ENCODE measurements around the gene SPTBN1. TPM values are rescaled to one million over a fixed set of nuclear protein-coding genes. Genes with fewer than 3 reads are reported as not detected.

The SPTBN1 gene
- total RNA-seq, 1 donor, result 200 TPM

DNA sequence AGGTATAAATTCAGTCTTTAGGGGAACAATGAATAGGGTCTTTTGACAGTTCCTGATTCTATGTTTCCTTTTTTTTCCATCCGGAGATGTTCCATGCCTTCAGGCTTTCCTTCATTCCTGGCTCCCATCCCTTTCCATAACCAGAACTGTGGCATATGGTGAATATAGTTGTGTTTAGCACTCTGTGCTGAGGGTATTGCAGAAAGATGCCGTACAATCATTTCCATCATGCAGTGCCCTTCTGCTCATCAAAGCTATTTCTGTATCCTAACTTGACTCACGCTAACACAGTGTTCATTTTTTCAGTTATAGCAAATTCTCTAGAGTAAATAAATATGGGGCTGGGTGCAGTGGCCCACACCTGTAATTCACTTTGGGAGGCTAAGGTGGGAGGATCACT is 135.4 kb downstream of the SPTBN1 start:
- no peak overlapping the region for H3K4me3 ChIP-seq (ENCODE audit: low read depth, low read length)
- TF ChIP-seq, protein P1, sequence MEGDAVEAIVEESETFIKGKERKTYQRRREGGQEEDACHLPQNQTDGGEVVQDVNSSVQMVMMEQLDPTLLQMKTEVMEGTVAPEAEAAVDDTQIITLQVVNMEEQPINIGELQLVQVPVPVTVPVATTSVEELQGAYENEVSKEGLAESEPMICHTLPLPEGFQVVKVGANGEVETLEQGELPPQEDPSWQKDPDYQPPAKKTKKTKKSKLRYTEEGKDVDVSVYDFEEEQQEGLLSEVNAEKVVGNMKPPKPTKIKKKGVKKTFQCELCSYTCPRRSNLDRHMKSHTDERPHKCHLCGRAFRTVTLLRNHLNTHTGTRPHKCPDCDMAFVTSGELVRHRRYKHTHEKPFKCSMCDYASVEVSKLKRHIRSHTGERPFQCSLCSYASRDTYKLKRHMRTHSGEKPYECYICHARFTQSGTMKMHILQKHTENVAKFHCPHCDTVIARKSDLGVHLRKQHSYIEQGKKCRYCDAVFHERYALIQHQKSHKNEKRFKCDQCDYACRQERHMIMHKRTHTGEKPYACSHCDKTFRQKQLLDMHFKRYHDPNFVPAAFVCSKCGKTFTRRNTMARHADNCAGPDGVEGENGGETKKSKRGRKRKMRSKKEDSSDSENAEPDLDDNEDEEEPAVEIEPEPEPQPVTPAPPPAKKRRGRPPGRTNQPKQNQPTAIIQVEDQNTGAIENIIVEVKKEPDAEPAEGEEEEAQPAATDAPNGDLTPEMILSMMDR (IDR thresholded peaks at IDR 0.05; ENCODE audit: insufficient read depth, low read depth, low read length), result no peak
- no peak for DNase-seq (ENCODE audit: low read depth)

DNA sequence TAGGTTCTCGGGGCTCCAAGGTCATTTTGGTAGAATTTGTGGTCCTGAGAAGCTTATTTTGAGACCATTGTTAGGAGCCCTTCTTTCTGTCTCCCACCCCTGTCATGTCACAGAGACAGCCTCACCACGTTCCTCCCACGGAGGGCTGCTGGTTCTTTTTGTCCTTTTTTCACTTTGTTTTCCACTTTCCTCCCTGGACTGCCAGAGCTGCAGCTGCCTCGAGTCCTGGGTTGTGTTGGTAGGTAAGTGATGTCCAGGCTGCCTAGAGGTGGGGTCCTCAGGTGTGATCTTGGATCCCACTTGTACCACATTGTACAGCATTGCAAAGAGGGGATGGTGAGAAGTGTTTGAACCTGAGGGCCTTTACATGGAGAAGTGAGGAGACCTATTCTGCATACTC is 137.1 kb downstream of the SPTBN1 start:
- no peak for DNase-seq (ENCODE audit: low read depth)
- TF ChIP-seq, protein P1 (IDR thresholded peaks at IDR 0.05; ENCODE audit: insufficient read depth, low read depth, low read length), result no peak
- H3K4me3 ChIP-seq (ENCODE audit: low read depth, low read length), result no peak overlapping the region

DNA sequence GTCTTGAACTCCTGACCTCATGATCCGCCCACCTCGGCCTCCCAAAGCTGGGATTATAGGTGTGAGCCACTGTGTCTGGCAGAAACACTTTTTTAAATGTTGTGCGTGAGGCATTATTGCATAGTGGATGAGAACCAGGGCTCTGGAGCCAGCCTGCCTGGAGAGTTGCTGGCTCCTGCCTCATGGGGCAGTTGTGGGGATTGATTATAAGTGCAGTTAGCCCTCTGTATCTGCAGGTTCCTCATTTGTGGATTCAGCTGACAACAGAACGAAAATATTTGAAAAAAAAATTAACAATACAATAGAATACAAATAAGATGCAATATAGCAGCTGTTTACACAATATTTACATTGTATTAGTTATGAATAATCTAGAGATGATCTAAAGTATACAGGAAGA is 137.9 kb downstream of the SPTBN1 start:
- TF ChIP-seq, protein P1 (IDR thresholded peaks at IDR 0.05; ENCODE audit: insufficient read depth, low read depth, low read length), result no peak
- no peak overlapping the region for H3K4me3 ChIP-seq (ENCODE audit: low read depth, low read length)
- no peak for DNase-seq (ENCODE audit: low read depth)

DNA sequence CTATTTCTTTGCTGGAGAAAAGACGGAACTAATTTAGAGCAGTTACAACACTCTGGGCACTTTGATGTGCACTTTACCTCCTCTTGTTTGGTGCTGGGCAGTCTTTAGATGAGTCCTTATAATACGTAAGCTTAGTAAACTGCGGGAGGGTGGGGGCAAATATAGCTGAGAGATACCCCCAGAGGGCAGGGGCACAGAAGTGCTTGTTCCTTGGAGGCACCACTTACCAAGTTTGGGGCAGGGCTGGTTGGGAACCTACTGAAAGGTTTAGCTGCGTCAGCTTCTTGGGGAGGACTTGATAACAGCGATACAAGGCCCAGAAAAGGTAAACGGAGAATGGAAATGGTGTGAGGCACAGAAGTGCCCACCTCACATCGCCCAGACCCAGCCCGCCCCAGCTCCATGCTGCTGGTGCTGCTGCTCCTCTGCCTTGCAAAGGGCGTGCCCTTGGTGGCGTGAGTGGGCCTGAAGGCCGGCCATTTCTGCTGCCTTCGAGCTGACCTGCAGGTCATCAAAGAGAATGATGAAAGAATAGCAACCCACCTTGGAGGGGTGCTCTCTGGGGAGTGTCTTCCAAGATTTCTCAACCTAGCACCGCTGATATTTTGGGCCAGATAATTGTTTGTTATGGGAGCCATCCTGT is 139.2 kb downstream of the SPTBN1 start:
- DNase-seq (ENCODE audit: low read depth), result no peak
- TF ChIP-seq, protein P1 (IDR thresholded peaks at IDR 0.05; ENCODE audit: insufficient read depth, low read depth, low read length), result no peak
- H3K4me3 ChIP-seq (ENCODE audit: low read depth, low read length), result no peak overlapping the region

DNA sequence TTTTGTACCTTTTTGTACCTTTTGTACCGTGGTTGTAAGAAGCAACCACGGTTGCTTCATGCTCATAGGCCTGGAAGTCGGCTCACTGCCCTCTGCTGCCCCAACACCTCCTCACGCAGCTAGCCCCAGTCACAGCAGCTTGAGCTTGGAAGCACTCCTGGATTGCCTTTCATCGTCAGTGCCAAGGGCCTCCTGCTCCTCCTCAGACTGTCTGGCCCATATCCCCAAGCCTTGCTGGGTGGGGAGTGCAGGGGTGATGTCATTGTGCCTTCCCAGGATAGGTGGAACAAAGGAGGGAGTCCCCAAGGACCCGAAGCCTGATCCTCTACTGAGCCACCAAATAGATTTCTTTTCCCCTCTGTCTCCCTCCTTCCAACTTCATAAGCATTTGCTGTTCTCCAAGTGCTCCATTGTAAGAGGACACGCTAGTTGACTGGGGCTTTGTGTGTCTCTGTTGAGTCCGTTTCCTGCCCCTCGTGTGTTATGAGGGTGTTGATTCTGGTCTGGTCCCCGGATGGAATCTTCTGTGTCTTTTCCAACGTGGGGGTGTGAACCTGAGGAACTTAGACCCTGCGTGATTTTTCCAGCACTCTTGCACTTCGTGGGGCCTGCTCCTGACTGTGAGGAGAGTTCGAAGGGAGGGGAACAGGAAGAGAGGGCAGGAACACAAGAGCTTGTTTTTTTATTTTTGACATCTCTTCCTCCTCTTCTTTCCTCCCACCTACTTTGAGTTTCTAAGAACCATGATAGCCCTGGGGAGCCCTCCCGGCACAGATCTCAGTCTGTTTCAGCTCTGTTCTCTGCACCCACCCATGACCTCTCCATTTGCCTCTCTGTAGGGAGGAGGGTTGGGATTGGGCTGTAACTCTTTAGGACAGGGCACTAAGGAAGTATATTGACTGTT is 140.1 kb downstream of the SPTBN1 start:
- H3K4me3 ChIP-seq (ENCODE audit: low read depth, low read length), result no peak overlapping the region
- TF ChIP-seq, protein P1 (IDR thresholded peaks at IDR 0.05; ENCODE audit: insufficient read depth, low read depth, low read length), result no peak

DNA sequence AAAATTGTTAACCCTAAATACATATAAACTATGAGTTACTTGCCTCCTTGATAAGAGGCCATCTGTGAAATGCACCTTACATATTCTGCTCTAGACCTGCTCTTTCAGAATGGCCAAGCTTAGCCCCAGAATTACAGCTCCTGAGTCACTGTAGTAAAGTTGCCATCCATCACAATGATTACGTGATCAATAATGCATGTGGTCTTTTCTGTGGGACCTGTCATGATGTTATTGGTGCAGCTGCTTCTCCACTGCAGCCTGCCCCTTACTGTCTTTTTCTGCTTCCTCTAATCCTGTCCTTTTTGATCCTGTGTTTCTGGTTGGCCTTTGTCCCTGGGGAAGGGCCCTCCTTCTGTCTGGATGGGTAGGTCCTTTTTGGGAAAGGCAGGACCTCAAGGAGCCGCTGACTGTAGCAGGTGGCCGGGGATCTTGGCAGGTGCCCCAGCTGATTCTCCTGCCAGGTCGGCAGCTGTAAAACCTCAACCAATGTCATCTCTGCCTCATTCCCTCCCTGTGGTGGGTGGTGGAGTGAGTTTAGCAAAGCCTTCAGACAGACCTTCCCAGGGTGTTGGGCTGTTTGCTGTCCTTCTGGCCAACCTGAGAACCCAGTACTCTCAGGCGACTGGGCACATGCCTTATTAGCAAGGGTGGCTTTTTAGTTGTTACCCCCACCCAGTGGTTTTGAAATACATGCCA is 141.2 kb downstream of the SPTBN1 start:
- TF ChIP-seq, protein P1 (IDR thresholded peaks at IDR 0.05; ENCODE audit: insufficient read depth, low read depth, low read length), result no peak
- no peak overlapping the region for H3K4me3 ChIP-seq (ENCODE audit: low read depth, low read length)
- DNase-seq (ENCODE audit: low read depth), result no peak

More for the DNA sequence above, 140.1 kb downstream of the SPTBN1 start:
- no peak for DNase-seq (ENCODE audit: low read depth)
